ENCODE measurements around the gene PHLDB1.

- TF ChIP-seq CTCF (IDR thresholded peaks at IDR 0.05) (peak in 2 of 4 donors; percentile 38 to 41), POLR2A (IDR thresholded peaks at IDR 0.05) (no peak)
Observed at GRCh38 chr11:118634431-118635236, 27.2 kb downstream of the PHLDB1 start.
